Body of pancreas (tissue), 4 donors: ENCODE results near the gene ZFR.

Source experiments
- POLR2A ChIP-seq, 3 donors: fragments of 450-650 bp; IDR thresholded peaks; one replicate each; pipeline ENCODE4 v1.6.1; 2016; ENCODE audit warnings: antibody characterized with exemption in 3 of 3, mild to moderate bottlenecking in 2 of 3
- TF ChIP-seq, protein P1 (sequence below), 7 experiments: fragments of 450-650 bp in 4 of 7; fragments of 200-600 bp in 3 of 7; sonication (generic) in 3 of 7; IDR thresholded peaks; one replicate each; pipeline ENCODE4 v1.5.1; 2016 to 2019; ENCODE audit warnings: antibody characterized with exemption in 7 of 7

DNA sequence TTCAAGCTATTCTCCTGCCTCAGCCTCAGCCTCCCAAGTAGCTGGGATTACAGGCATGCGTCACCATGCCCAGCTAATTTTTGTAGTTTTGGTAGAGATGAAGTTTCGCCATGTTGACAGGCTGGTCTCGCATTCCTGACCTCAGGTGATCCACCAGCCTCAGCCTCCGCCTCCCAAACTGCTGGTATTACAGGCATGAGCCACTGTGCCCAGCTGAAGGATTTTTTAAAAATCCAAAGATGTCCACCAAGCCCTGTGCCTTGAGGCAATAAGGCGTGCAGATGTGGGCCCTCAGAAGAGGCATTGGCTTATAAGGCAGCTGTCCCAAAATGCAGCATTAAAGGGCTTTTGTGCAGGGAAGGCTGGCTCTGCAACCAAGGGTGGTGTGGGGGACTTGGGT, 10.3 kb upstream of the ZFR start:
- TF ChIP-seq, protein P1, sequence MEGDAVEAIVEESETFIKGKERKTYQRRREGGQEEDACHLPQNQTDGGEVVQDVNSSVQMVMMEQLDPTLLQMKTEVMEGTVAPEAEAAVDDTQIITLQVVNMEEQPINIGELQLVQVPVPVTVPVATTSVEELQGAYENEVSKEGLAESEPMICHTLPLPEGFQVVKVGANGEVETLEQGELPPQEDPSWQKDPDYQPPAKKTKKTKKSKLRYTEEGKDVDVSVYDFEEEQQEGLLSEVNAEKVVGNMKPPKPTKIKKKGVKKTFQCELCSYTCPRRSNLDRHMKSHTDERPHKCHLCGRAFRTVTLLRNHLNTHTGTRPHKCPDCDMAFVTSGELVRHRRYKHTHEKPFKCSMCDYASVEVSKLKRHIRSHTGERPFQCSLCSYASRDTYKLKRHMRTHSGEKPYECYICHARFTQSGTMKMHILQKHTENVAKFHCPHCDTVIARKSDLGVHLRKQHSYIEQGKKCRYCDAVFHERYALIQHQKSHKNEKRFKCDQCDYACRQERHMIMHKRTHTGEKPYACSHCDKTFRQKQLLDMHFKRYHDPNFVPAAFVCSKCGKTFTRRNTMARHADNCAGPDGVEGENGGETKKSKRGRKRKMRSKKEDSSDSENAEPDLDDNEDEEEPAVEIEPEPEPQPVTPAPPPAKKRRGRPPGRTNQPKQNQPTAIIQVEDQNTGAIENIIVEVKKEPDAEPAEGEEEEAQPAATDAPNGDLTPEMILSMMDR (IDR thresholded peaks at IDR 0.05): no peak
- TF ChIP-seq POLR2A (IDR thresholded peaks at IDR 0.05): no peak
